GM12875 (cell line): ENCODE results near the gene KYNU.

Experiments used
- H3K4me3 ChIP-seq: one replicate; pipeline ENCODE4 v1.5.1; 2011; ENCODE audit warnings: low read depth, low read length, control low read depth
- CTCF ChIP-seq: IDR thresholded peaks from 2 replicates; pipeline ENCODE4 v1.5.1; 2011; ENCODE audit warnings: low read depth, mild to moderate bottlenecking, control low read depth, inconsistent platforms, low read length, moderate library complexity, borderline replicate concordance; ENCODE audit not compliant: insufficient read depth

Gene KYNU

GRCh38 chr2:142915502-142915901 is 38.0 kb downstream of the KYNU start:
- no peak overlapping the region for H3K4me3 ChIP-seq
- no peak for TF ChIP-seq CTCF

GRCh38 chr2:142918624-142919023 is 41.2 kb downstream of the KYNU start:
- H3K4me3 ChIP-seq: no peak overlapping the region
- TF ChIP-seq CTCF: no peak

- no peak for TF ChIP-seq CTCF
- no peak overlapping the region for H3K4me3 ChIP-seq
Observed at GRCh38 chr2:142920571-142920970, 43.1 kb downstream of the KYNU start.

GRCh38 chr2:142926445-142926844 is 49.0 kb downstream of the KYNU start:
- TF ChIP-seq CTCF: no peak
- H3K4me3 ChIP-seq: no peak overlapping the region

GRCh38 chr2:142930835-142931398 is 53.5 kb downstream of the KYNU start:
- H3K4me3 ChIP-seq: no peak overlapping the region
- TF ChIP-seq CTCF: no peak

GRCh38 chr2:142933916-142934315 is 56.5 kb downstream of the KYNU start:
- TF ChIP-seq CTCF: no peak
- H3K4me3 ChIP-seq: no peak overlapping the region

- H3K4me3 ChIP-seq: no peak overlapping the region
- no peak for TF ChIP-seq CTCF
Observed at GRCh38 chr2:142935563-142936089, 58.2 kb downstream of the KYNU start.
